Measurements from ENCODE around the gene NR6A1. TPM values are rescaled to one million over a fixed set of nuclear protein-coding genes. Genes with fewer than 3 reads are reported as not detected.

The NR6A1 gene
- total and polyA plus RNA-seq, 2 of the 8 experiments (the other 6 are each of a cell fraction or from before 2014, with no cell fraction given): 93.2 to 237 TPM

DNA sequence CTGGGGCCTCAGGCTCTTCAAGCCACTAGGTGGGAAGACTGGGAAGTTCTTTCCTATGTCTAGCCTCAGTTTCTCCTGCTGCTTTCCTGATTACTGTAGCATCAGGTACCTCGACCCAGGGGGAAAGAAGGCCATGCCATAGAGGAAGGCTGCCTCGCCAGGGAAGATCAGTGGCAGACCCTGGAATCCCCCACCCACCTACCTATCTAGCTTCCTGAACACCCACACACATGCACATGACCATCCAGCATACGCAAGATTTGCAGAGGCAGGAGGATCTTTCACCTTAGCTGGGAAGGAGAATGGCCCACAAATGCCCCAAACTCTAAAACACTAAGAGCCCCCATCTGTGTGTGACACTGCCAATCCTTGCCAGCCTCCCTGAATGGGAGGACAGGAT is 271.9 kb downstream of the NR6A1 start (continued):
- no peak for TF ChIP-seq CHD7 (IDR thresholded peaks at IDR 0.05; ENCODE audit: insufficient replicate concordance, low read length)
- no peak for TF ChIP-seq HDAC2 (IDR thresholded peaks at IDR 0.05; ENCODE audit: borderline replicate concordance in 1 of 2, low read depth in 2 of 2, low read length in 2 of 2)

Measured in H1 (cell line).